HEK293 (cell line): ENCODE results near the gene PMF1.

ENCODE experiments used
- CTCF ChIA-PET: fragments of 350-600 bp; formaldehyde crosslinking; extraction: SDS; loops from one replicate; lab custom pipeline; 2021; ENCODE audit warnings: antibody characterized with exemption; lab: Yijun Ruan, JAX
- POLR2A ChIA-PET: fragments of 300-600 bp; formaldehyde crosslinking; extraction: SDS; loops from one replicate; lab custom pipeline; 2020; ENCODE audit warnings: antibody characterized with exemption, inconsistent platforms; lab: Yijun Ruan, JAX
- H3K27ac ChIP-seq: fragments of 200-500 bp; sonication (Bioruptor generic); 2 replicates; pipeline ENCODE4 v1.5.1; 2014; ENCODE audit warnings: low read depth, low read length, control low read depth, inconsistent platforms; ENCODE audit errors: extremely low read depth
- H3K36me3 ChIP-seq, 2 experiments: fragments of 200-500 bp in 1 of 2; sonication (Bioruptor generic) in 1 of 2; 1 replicate in 1 of 2; 2 replicates in 1 of 2; pipeline ENCODE4 v1.5.1; 2014 to 2017; ENCODE audit warnings: inconsistent platforms in 2 of 2, low read length in 2 of 2; ENCODE audit not compliant: control insufficient read depth in 2 of 2, insufficient read depth in 1 of 2
- H3K4me1 ChIP-seq: fragments of 200-500 bp; sonication (Bioruptor generic); 2 replicates; pipeline ENCODE4 v1.5.1; 2014; ENCODE audit warnings: mild to moderate bottlenecking, low read length, inconsistent platforms; ENCODE audit not compliant: control insufficient read depth, insufficient read depth
- H3K4me3 ChIP-seq: 2 replicates; pipeline ENCODE4 v1.5.1; 2011; ENCODE audit warnings: low read depth, mild to moderate bottlenecking, control low read depth, low read length, moderate library complexity
- H3K9me3 ChIP-seq: fragments of 200-500 bp; sonication (Bioruptor generic); 2 replicates; pipeline ENCODE4 v1.5.1; 2014; ENCODE audit warnings: low read depth, low read length, inconsistent platforms; ENCODE audit not compliant: control insufficient read depth, insufficient read depth
- GLIS1 ChIP-seq: fragments of 450-650 bp; formaldehyde crosslinking; IDR thresholded peaks from 2 replicates; pipeline ENCODE4 v1.5.1; 2016; ENCODE audit warnings: missing biosample characterization, missing genetic modification characterization
- GLIS2 ChIP-seq: fragments of 450-650 bp; formaldehyde crosslinking; IDR thresholded peaks from 2 replicates; pipeline ENCODE4 v1.5.1; 2016; ENCODE audit warnings: missing biosample characterization, missing genetic modification characterization
- KLF1 ChIP-seq: fragments of 450-650 bp; formaldehyde crosslinking; IDR thresholded peaks from 2 replicates; pipeline ENCODE4 v1.5.1; 2016; ENCODE audit warnings: missing biosample characterization, missing genetic modification characterization
- RBAK ChIP-seq: fragments of 450-650 bp; formaldehyde crosslinking; IDR thresholded peaks from 2 replicates; pipeline ENCODE4 v1.5.1; 2016; ENCODE audit warnings: missing biosample characterization, missing genetic modification characterization
- ZBTB17 ChIP-seq: fragments of 450-650 bp; formaldehyde crosslinking; IDR thresholded peaks from 2 replicates; pipeline ENCODE4 v1.5.1; 2016; ENCODE audit warnings: missing biosample characterization, missing genetic modification characterization
- ZEB2 ChIP-seq: fragments of 450-650 bp; formaldehyde crosslinking; IDR thresholded peaks from 2 replicates; pipeline ENCODE4 v1.5.1; 2016; ENCODE audit warnings: missing biosample characterization, missing genetic modification characterization
- ZFHX2 ChIP-seq: fragments of 450-650 bp; formaldehyde crosslinking; conservative IDR thresholded peaks from 2 replicates; pipeline ENCODE4 v1.5.1; 2016; ENCODE audit warnings: missing biosample characterization, missing genetic modification characterization
- ZFP3 ChIP-seq: fragments of 450-650 bp; formaldehyde crosslinking; IDR thresholded peaks from 2 replicates; pipeline ENCODE4 v1.5.1; 2016; ENCODE audit warnings: low read depth, missing biosample characterization, missing genetic modification characterization
- ZNF248 ChIP-seq: fragments of 450-650 bp; formaldehyde crosslinking; IDR thresholded peaks from 2 replicates; pipeline ENCODE4 v1.5.1; 2017; ENCODE audit warnings: missing biosample characterization, missing genetic modification characterization
- ZNF366 ChIP-seq: fragments of 450-650 bp; formaldehyde crosslinking; conservative IDR thresholded peaks from 2 replicates; pipeline ENCODE4 v1.5.1; 2016; ENCODE audit warnings: missing biosample characterization, missing genetic modification characterization
- ZNF394 ChIP-seq: fragments of 450-650 bp; formaldehyde crosslinking; IDR thresholded peaks from 2 replicates; pipeline ENCODE4 v1.5.1; 2016; ENCODE audit warnings: missing biosample characterization, missing genetic modification characterization, mild to moderate bottlenecking, moderate library complexity, borderline replicate concordance
- ZNF473 ChIP-seq: fragments of 450-650 bp; formaldehyde crosslinking; IDR thresholded peaks from 2 replicates; pipeline ENCODE4 v1.5.1; 2017; ENCODE audit warnings: missing biosample characterization, missing genetic modification characterization
- ZNF558 ChIP-seq: fragments of 450-650 bp; formaldehyde crosslinking; IDR thresholded peaks from 2 replicates; pipeline ENCODE4 v1.5.1; 2016; ENCODE audit warnings: missing biosample characterization, missing genetic modification characterization
- ZNF600 ChIP-seq: fragments of 450-650 bp; formaldehyde crosslinking; IDR thresholded peaks from 2 replicates; pipeline ENCODE4 v1.5.1; 2016; ENCODE audit warnings: missing biosample characterization, missing genetic modification characterization
- ZNF621 ChIP-seq: fragments of 450-650 bp; formaldehyde crosslinking; IDR thresholded peaks from 2 replicates; pipeline ENCODE4 v1.5.1; 2017; ENCODE audit warnings: missing biosample characterization, missing genetic modification characterization
- ZNF654 ChIP-seq: fragments of 450-650 bp; formaldehyde crosslinking; IDR thresholded peaks from 2 replicates; pipeline ENCODE4 v1.5.1; 2016; ENCODE audit warnings: low read depth, missing biosample characterization, missing genetic modification characterization
- ZNF660 ChIP-seq: fragments of 450-650 bp; IDR thresholded peaks from 2 replicates; pipeline ENCODE4 v1.5.1; 2018; ENCODE audit warnings: missing biosample characterization, mild to moderate bottlenecking, missing genetic modification characterization
- ZNF701 ChIP-seq: fragments of 450-650 bp; formaldehyde crosslinking; IDR thresholded peaks from 2 replicates; pipeline ENCODE4 v1.5.1; 2016; ENCODE audit warnings: missing biosample characterization, missing genetic modification characterization
- ZNF777 ChIP-seq: fragments of 450-650 bp; formaldehyde crosslinking; IDR thresholded peaks from 2 replicates; pipeline ENCODE4 v1.5.1; 2017; ENCODE audit warnings: missing biosample characterization, missing genetic modification characterization, borderline replicate concordance
- ZNF785 ChIP-seq: fragments of 450-650 bp; formaldehyde crosslinking; IDR thresholded peaks from 2 replicates; pipeline ENCODE4 v1.5.1; 2016; ENCODE audit warnings: missing biosample characterization, missing genetic modification characterization
- ZNF843 ChIP-seq: fragments of 450-650 bp; formaldehyde crosslinking; IDR thresholded peaks from 2 replicates; pipeline ENCODE4 v1.5.1; 2016; ENCODE audit warnings: missing biosample characterization, missing genetic modification characterization
- TF ChIP-seq, protein P1 (sequence below): fragments of 450-650 bp; formaldehyde crosslinking; IDR thresholded peaks from 2 replicates; pipeline ENCODE4 v1.5.1; 2017; ENCODE audit warnings: missing biosample characterization, missing genetic modification characterization
- TF ChIP-seq, protein P2 (sequence below): fragments of 450-650 bp; formaldehyde crosslinking; IDR thresholded peaks from 2 replicates; pipeline ENCODE4 v1.5.1; 2016; ENCODE audit warnings: missing biosample characterization, missing genetic modification characterization
- TF ChIP-seq, protein P3 (sequence below): sonication (generic); formaldehyde crosslinking; IDR thresholded peaks from 2 replicates; pipeline ENCODE4 v1.8.1; 2022; ENCODE audit warnings: mild to moderate bottlenecking, moderate library complexity, missing genetic modification reagents
- TF ChIP-seq, protein P4 (sequence below): fragments of 450-650 bp; formaldehyde crosslinking; IDR thresholded peaks from 2 replicates; pipeline ENCODE4 v1.5.1; 2017; ENCODE audit warnings: missing biosample characterization, missing genetic modification characterization

Gene PMF1

DNA sequence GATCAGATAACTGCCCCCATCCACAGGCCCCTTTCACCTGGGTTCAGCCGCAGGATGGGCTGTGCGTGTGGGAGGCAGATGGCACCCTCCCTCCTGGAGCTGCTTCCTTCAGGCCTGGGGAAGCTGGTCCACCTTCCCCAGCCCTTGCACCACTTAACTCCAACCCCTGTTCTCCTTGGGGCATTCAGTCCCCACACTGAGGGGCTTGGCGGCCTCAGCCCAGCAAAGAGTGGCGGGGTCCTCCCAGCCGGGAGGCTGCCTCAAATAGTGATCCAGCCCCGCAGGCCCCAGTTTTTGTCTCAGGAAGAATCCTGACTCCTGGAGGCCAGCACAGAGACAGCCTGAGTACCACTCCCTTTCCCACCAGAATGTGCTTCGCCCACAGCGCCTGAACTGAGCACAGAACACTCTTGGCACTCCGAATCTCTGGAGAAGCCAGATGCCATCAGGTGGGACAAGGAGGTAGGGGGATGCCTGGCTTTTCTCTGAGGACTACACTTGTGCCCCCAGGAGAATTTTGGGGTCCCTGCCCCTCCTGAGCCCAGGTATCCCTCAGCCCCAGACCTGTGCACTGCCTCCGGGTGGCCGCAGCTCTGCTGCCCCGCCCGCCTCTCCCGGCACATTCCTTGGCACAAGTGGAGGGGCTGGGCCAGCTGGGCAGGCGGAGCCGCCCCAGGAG lies 34.1 kb downstream of the PMF1 start (continued):
- TF ChIP-seq, protein P1, sequence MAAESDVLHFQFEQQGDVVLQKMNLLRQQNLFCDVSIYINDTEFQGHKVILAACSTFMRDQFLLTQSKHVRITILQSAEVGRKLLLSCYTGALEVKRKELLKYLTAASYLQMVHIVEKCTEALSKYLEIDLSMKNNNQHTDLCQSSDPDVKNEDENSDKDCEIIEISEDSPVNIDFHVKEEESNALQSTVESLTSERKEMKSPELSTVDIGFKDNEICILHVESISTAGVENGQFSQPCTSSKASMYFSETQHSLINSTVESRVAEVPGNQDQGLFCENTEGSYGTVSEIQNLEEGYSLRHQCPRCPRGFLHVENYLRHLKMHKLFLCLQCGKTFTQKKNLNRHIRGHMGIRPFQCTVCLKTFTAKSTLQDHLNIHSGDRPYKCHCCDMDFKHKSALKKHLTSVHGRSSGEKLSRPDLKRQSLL, result no peak
- TF ChIP-seq ZNF843 (tag by site-specific recombination) (no peak), ZFP3 (tag by site-specific recombination) (no peak), ZNF701 (tag by site-specific recombination) (no peak), ZBTB17 (peak; percentile 25; the same call in 1 of the 2 replicates), ZNF473 (tag by site-specific recombination) (no peak), GLIS1 (tag by site-specific recombination) (peak; percentile 20), ZNF366 (no peak), ZFHX2 (tag by site-specific recombination) (peak; percentile 52), KLF1 (tag by site-specific recombination) (peak; percentile 79), ZNF777 (tag by site-specific recombination) (no peak), ZEB2 (peak; percentile 26; the same call in 1 of the 2 replicates), RBAK (no peak), ZNF621 (tag by site-specific recombination) (no peak), ZNF248 (tag by site-specific recombination) (no peak)
- TF ChIP-seq, protein P2, sequence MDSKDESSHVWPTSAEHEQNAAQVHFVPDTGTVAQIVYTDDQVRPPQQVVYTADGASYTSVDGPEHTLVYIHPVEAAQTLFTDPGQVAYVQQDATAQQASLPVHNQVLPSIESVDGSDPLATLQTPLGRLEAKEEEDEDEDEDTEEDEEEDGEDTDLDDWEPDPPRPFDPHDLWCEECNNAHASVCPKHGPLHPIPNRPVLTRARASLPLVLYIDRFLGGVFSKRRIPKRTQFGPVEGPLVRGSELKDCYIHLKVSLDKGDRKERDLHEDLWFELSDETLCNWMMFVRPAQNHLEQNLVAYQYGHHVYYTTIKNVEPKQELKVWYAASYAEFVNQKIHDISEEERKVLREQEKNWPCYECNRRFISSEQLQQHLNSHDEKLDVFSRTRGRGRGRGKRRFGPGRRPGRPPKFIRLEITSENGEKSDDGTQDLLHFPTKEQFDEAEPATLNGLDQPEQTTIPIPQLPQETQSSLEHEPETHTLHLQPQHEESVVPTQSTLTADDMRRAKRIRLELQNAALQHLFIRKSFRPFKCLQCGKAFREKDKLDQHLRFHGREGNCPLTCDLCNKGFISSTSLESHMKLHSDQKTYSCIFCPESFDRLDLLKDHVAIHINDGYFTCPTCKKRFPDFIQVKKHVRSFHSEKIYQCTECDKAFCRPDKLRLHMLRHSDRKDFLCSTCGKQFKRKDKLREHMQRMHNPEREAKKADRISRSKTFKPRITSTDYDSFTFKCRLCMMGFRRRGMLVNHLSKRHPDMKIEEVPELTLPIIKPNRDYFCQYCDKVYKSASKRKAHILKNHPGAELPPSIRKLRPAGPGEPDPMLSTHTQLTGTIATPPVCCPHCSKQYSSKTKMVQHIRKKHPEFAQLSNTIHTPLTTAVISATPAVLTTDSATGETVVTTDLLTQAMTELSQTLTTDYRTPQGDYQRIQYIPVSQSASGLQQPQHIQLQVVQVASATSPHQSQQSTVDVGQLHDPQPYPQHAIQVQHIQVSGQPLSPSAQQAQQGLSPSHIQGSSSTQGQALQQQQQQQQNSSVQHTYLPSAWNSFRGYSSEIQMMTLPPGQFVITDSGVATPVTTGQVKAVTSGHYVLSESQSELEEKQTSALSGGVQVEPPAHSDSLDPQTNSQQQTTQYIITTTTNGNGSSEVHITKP (tag by site-specific recombination), result 0 out of 2 replicates have a peak, but pooled peaks have one; percentile 10
- TF ChIP-seq, all 188 proteins: peak for 11

DNA sequence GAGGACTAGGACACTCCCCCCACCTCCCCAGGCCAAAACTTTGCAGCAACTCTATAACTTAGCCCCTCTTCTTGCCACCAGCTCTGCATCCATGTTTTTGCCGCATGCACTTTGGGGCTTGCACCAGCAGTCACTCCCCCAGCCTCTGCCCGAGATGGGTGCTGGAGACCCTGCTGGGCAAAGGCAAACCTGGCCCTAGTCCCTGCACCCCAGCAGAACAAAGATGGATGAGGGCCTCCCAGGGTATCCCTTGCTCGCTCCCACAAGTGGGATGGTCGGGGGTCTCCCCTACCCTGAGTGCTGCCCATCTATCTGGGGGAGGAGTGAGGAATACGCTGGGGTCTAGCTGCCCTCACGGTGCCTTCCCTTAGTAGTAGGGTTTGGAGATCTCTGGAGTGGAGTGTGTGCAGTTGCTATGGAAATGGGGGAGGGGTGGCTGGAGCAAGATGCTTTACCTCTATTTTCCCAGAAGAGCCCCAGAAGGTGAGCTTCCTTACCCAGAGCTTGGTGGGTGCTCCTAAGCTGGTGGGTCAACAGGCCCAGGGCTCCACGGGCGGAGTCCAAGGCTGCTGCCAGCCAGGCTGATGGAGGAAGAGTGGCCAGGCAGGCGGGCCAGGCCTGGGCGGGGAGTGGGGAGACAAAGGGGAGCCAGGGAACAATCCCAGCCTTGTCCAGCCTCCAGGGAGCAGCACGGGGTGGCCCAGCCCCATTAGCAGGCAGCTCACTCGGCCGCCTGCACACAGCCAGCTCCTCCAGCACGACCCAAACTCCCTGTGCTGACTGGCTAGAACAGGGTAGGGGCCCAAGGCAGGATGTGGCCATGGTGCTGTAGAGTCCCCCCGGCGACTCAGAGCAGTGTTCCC lies 34.9 kb downstream of the PMF1 start, which contains the start of gene PAQR6:
Gene PAQR6 (minus strand): TSS at position 597 of the 863 bp plus-strand sequence. CDS start 1,325 bp downstream, outside the sequence.
- peaks cover 0 to 47% of the 10 kb centered on the region in 2 experiments; a peak in 1 of 3 replicates for H3K36me3 ChIP-seq
- no peaks in the 10 kb centered on the region for H3K4me1 ChIP-seq
- ChIA-PET CTCF (interaction anchor here (0.5 to 0.9 kb wide), 4 partner anchors 23 to 151 kb away, joined by 3 to 4 read pairs (median 3); partner anchors contain the start of gene SMG5), POLR2A (interaction anchor here (0.6 to 1.8 kb wide), 3 partner anchors 12 to 34 kb away, joined by 3 to 5 read pairs (median 5); partner anchors contain the start of gene PMF1)
- H3K4me3 ChIP-seq, result no peak within 1 kb of the TSS
- H3K9me3 ChIP-seq, result no peaks in the 10 kb centered on the region
- no peak within 1 kb of the TSS for H3K27ac ChIP-seq
- TF ChIP-seq, protein P3, sequence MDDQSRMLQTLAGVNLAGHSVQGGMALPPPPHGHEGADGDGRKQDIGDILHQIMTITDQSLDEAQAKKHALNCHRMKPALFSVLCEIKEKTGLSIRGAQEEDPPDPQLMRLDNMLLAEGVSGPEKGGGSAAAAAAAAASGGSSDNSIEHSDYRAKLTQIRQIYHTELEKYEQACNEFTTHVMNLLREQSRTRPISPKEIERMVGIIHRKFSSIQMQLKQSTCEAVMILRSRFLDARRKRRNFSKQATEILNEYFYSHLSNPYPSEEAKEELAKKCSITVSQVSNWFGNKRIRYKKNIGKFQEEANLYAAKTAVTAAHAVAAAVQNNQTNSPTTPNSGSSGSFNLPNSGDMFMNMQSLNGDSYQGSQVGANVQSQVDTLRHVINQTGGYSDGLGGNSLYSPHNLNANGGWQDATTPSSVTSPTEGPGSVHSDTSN, result no peak
- TF ChIP-seq ZNF558 (tag by site-specific recombination) (no peak), ZNF785 (no peak), ZBTB17 (0 out of 2 replicates have a peak, but pooled peaks have one; percentile 10), GLIS2 (tag by site-specific recombination) (peak; percentile 46), ZNF654 (no peak), ZNF248 (tag by site-specific recombination) (no peak), ZNF394 (tag by site-specific recombination) (no peak), ZNF660 (tag by site-specific recombination) (no peak), ZNF600 (tag by site-specific recombination) (peak; percentile 95)
- TF ChIP-seq, protein P4, sequence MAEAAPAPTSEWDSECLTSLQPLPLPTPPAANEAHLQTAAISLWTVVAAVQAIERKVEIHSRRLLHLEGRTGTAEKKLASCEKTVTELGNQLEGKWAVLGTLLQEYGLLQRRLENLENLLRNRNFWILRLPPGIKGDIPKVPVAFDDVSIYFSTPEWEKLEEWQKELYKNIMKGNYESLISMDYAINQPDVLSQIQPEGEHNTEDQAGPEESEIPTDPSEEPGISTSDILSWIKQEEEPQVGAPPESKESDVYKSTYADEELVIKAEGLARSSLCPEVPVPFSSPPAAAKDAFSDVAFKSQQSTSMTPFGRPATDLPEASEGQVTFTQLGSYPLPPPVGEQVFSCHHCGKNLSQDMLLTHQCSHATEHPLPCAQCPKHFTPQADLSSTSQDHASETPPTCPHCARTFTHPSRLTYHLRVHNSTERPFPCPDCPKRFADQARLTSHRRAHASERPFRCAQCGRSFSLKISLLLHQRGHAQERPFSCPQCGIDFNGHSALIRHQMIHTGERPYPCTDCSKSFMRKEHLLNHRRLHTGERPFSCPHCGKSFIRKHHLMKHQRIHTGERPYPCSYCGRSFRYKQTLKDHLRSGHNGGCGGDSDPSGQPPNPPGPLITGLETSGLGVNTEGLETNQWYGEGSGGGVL (tag by site-specific recombination), result no peak
